Progenitor cell of endocrine pancreas (in vitro differentiated cells): ENCODE data around the gene SNRNP48. TPM values are rescaled to one million over a fixed set of nuclear protein-coding genes. Genes with fewer than 3 reads are reported as not detected.

Source experiments
- DNase-seq: peaks from one replicate; pipeline ENCODE4 v3.0.0; 2021; ENCODE audit warnings: low spot score; ENCODE audit not compliant: unreplicated experiment
- H3K27ac Mint-ChIP-seq: 2 replicates; pipeline ENCODE4 v1.8.0; 2021; ENCODE audit warnings: mild to moderate bottlenecking, moderate library complexity, mixed read lengths
- H3K27me3 Mint-ChIP-seq: 2 replicates; pipeline ENCODE4 v1.8.0; 2021; ENCODE audit warnings: mixed read lengths
- H3K36me3 Mint-ChIP-seq: 2 replicates; pipeline ENCODE4 v1.8.0; 2022; ENCODE audit warnings: mixed read lengths; ENCODE audit not compliant: insufficient read depth
- H3K4me1 Mint-ChIP-seq: 2 replicates; pipeline ENCODE4 v1.8.0; 2021; ENCODE audit warnings: low read depth, mixed read lengths
- H3K4me3 Mint-ChIP-seq: 2 replicates; pipeline ENCODE4 v1.8.0; 2021; ENCODE audit warnings: low read depth, mild to moderate bottlenecking, moderate library complexity, mixed read lengths
- H3K9me3 Mint-ChIP-seq: 2 replicates; pipeline ENCODE4 v1.8.0; 2021; ENCODE audit warnings: low read depth, mixed read lengths
- CTCF ChIP-seq: fragments of 200-600 bp; sonication (generic); IDR thresholded peaks from one replicate; pipeline ENCODE4 v1.5.0; 2021; ENCODE audit warnings: antibody characterized with exemption, mild to moderate bottlenecking; ENCODE audit not compliant: unreplicated experiment
- total RNA-seq: library from RNA; stranded (reverse); gene quantifications from 2 replicates; pipeline ENCODE4 v1.2.1, GENCODE V29; 2021

The SNRNP48 gene
- total RNA-seq, 1 donor from 2014 or later: 19.2 TPM

GRCh38 chr6:7650878-7651277 is 60.9 kb downstream of the SNRNP48 start:
- H3K27ac Mint-ChIP-seq: no peak overlapping the region
- no peak for DNase-seq

GRCh38 chr6:7652957-7653356 is 63.0 kb downstream of the SNRNP48 start:
- H3K27me3 Mint-ChIP-seq: peaks cover 11% of the 10 kb centered on the region
- DNase-seq: no peak
- no peak for TF ChIP-seq CTCF
- no peak overlapping the region for H3K27ac Mint-ChIP-seq
- no peaks in the 10 kb centered on the region for H3K9me3 Mint-ChIP-seq
- no peak overlapping the region for H3K4me3 Mint-ChIP-seq
- H3K36me3 Mint-ChIP-seq: no peaks in the 10 kb centered on the region
- peaks cover 12% of the 10 kb centered on the region for H3K4me1 Mint-ChIP-seq

More at GRCh38 chr6:7650878-7651277, 60.9 kb downstream of the SNRNP48 start:
- H3K36me3 Mint-ChIP-seq: no peaks in the 10 kb centered on the region
- no peaks in the 10 kb centered on the region for H3K9me3 Mint-ChIP-seq
- H3K27me3 Mint-ChIP-seq: peaks cover 8% of the 10 kb centered on the region
- H3K4me1 Mint-ChIP-seq: peaks cover under 1% of the 10 kb centered on the region
- TF ChIP-seq CTCF: no peak
- no peak overlapping the region for H3K4me3 Mint-ChIP-seq

- H3K9me3 Mint-ChIP-seq: no peaks in the 10 kb centered on the region
- DNase-seq: no peak
Observed at GRCh38 chr6:7656355-7656754, 66.4 kb downstream of the SNRNP48 start.

GRCh38 chr6:7658543-7658942 is 68.5 kb downstream of the SNRNP48 start:
- Mint-ChIP-seq H3K27ac (no peak overlapping the region), H3K4me1 (peaks cover 12% of the 10 kb centered on the region), H3K4me3 (no peak overlapping the region), H3K36me3 (no peaks in the 10 kb centered on the region), H3K27me3 (peaks cover 15% of the 10 kb centered on the region), H3K9me3 (no peaks in the 10 kb centered on the region)
- no peak for DNase-seq
- TF ChIP-seq CTCF: no peak

More at GRCh38 chr6:7656355-7656754, 66.4 kb downstream of the SNRNP48 start:
- H3K4me3 Mint-ChIP-seq: no peak overlapping the region
- no peak overlapping the region for H3K27ac Mint-ChIP-seq
- no peak for TF ChIP-seq CTCF
- peaks cover 6% of the 10 kb centered on the region for H3K27me3 Mint-ChIP-seq
- H3K36me3 Mint-ChIP-seq: no peaks in the 10 kb centered on the region
- H3K4me1 Mint-ChIP-seq: peaks cover 12% of the 10 kb centered on the region

- no peaks in the 10 kb centered on the region for H3K36me3 Mint-ChIP-seq
- no peak overlapping the region for H3K27ac Mint-ChIP-seq
- no peak overlapping the region for H3K4me3 Mint-ChIP-seq
Observed at GRCh38 chr6:7661364-7661763, 71.4 kb downstream of the SNRNP48 start.

More at GRCh38 chr6:7661364-7661763, 71.4 kb downstream of the SNRNP48 start:
- DNase-seq: no peak
- Mint-ChIP-seq H3K27me3 (peaks cover 18% of the 10 kb centered on the region), H3K4me1 (peaks cover 7% of the 10 kb centered on the region), H3K9me3 (no peaks in the 10 kb centered on the region)
- TF ChIP-seq CTCF: no peak

Other genes with a start within 250 kb of the SNRNP48 start
- not detected in 2 replicates for gene CAGE1, start 200.5 kb upstream of the SNRNP48 start, total RNA-seq
- 28.5 and 28.9 TPM in 2 replicates for gene RIOK1, start 200.4 kb upstream of the SNRNP48 start, total RNA-seq
- 365 and 366 TPM in 2 replicates for gene DSP, start 48.5 kb upstream of the SNRNP48 start, total RNA-seq
- gene BMP6, start 135.9 kb downstream of the SNRNP48 start, total RNA-seq: 2.5 and 3.4 TPM in 2 replicates